NCI-H2029 treated with DMSO at 0.1 percent for 48 hours (cell line): ENCODE results near the gene ZNF534.
"Not testable (repeated sequence)": the region's sequence is repeated elsewhere in the genome, so short reads cannot be mapped to it uniquely, and the experiment has no call there.

Experiments
- DNase-seq: peaks from one replicate; lab custom pipeline; 2025; lab: John Stamatoyannopoulos, UW

Gene ZNF534

DNA sequence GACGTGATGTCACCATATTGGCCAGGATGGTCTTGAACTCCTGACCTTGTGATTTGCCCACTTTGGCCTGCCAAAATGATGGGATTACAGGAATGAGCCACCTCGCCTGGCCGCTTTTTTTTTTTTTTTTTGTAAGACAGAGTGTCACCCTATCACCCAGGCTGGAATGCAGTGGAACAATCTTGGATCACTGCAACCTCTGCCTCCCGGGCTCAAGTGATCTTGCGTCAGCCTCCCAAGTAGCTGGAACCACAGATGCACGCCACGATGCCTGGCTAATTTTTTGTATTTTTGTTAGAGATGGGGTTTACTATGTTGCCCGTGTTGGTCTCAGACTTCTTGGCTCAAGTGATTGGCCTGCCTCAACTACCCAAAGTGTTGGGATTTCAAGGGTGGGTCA lies 69.6 kb downstream of the ZNF534 start:
- DNase-seq = no peak

DNA sequence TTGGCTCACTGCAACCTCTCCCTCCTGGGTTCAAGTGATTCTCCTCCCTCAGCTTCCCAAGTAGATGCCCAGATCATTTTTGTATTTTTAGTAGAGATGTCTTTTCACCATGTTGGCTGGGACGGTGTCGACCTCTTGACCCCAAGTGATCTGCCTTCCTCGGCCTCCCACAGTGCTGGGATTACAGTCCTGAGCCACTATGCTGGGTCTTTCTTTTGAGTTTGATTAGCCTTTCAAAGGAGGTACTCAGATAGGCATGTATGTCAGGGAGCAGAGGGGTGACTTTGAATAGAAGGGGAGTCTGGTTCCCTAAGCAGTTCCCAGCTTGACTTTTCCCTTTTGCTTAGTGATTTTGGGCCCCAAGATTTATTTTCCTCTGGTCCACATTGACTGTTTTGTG lies 71.5 kb downstream of the ZNF534 start:
- DNase-seq = not testable (repeated sequence)

DNA sequence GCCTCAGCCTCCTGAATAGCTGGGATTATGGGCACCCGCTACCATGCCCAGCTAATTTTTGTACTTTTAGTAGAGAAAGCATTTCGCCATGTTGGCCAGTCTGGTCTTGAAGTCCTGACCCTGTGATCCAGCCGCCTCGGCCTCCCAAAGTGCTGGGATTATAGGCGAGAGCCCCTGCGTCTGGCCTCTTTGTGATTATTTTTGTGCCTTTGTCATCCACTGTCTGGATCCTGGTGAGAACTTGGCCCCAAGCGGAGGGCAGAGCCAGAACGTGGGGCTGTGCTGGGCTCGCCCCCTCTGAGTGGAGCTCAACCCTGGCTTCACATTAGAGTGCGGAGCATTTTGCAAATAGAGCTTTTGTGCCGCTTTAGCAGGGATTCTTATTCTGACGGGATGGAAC lies 72.0 kb downstream of the ZNF534 start:
- not testable (repeated sequence) for DNase-seq
